Fibroblast of lung (primary cell): ENCODE data around the gene IGF2. TPM values are rescaled to one million over a fixed set of nuclear protein-coding genes. Genes with fewer than 3 reads are reported as not detected.
A peak's percentile ranks its signal among the peaks of the same experiment; 100 is the strongest.

ENCODE experiments used
- DNase-seq, 2 donors: peaks; one replicate each; pipeline versions ENCODE4 v3.0.0 to v3.0.0-alpha.2; 2010; ENCODE audit warnings: low read depth in 2 of 2
- H2AFZ ChIP-seq: 2 replicates; pipeline ENCODE4 v1.5.1; 2012; ENCODE audit warnings: low read length, control low read depth, inconsistent platforms
- H3K27ac ChIP-seq: 2 replicates; pipeline ENCODE4 v1.5.1; 2011; ENCODE audit warnings: low read length, control low read depth; ENCODE audit not compliant: insufficient read depth
- H3K27me3 ChIP-seq: 2 replicates; pipeline ENCODE4 v1.5.1; 2011; ENCODE audit warnings: mild to moderate bottlenecking, low read length; ENCODE audit not compliant: control insufficient read depth, insufficient read depth
- H3K36me3 ChIP-seq: 2 replicates; pipeline ENCODE4 v1.5.1; 2011; ENCODE audit warnings: low read length; ENCODE audit not compliant: control insufficient read depth, insufficient read depth
- H3K4me1 ChIP-seq: 2 replicates; pipeline ENCODE4 v1.5.1; 2011; ENCODE audit warnings: low read length; ENCODE audit not compliant: control insufficient read depth, insufficient read depth; ENCODE audit errors: extremely low read depth
- H3K4me2 ChIP-seq: 2 replicates; pipeline ENCODE4 v1.5.1; 2011; ENCODE audit warnings: low read length, control low read depth; ENCODE audit not compliant: insufficient read depth; ENCODE audit errors: extremely low read depth
- H3K4me3 ChIP-seq, 4 experiments: fragments of 200-600 bp in 1 of 4; sonication (generic) in 1 of 4; replicated peaks in 1 of 4; 2 replicates each; pipeline ENCODE4 v1.5.1; 2011 to 2016; ENCODE audit warnings: low read length in 4 of 4, low read depth in 3 of 4, mild to moderate bottlenecking in 3 of 4, control low read depth in 2 of 4, inconsistent platforms in 1 of 4, mixed read lengths in 1 of 4; ENCODE audit not compliant: insufficient read depth in 1 of 4; ENCODE audit errors: control extremely low read depth in 1 of 4
- H3K79me2 ChIP-seq: 2 replicates; pipeline ENCODE4 v1.5.1; 2012; ENCODE audit warnings: mild to moderate bottlenecking, low read length, inconsistent platforms; ENCODE audit not compliant: control insufficient read depth, insufficient read depth
- H3K9ac ChIP-seq: 2 replicates; pipeline ENCODE4 v1.5.1; 2011; ENCODE audit warnings: mild to moderate bottlenecking, low read length, control low read depth; ENCODE audit not compliant: insufficient read depth
- H3K9me3 ChIP-seq: 2 replicates; pipeline ENCODE4 v1.5.1; 2012; ENCODE audit warnings: low read depth, low read length; ENCODE audit not compliant: control insufficient read depth, insufficient read depth
- H4K20me1 ChIP-seq: 2 replicates; pipeline ENCODE4 v1.5.1; 2011; ENCODE audit warnings: low read length; ENCODE audit not compliant: control insufficient read depth, insufficient read depth; ENCODE audit errors: extremely low read depth
- CTCF ChIP-seq, 2 donors: IDR thresholded peaks in 1 of 2; conservative IDR thresholded peaks in 1 of 2; 1 replicate in 1 of 2; 2 replicates in 1 of 2; pipeline ENCODE4 v1.5.1; 2011 to 2012; ENCODE audit warnings: low read length in 2 of 2, control low read depth in 1 of 2, inconsistent platforms in 1 of 2, low read depth in 1 of 2, mild to moderate bottlenecking in 1 of 2
- EZH2 ChIP-seq: IDR thresholded peaks from 2 replicates; pipeline ENCODE4 v1.5.1; 2012; ENCODE audit warnings: low read length, control low read depth, mild to moderate bottlenecking; ENCODE audit errors: missing control alignments
- polyA plus RNA-seq, 2 donors: library from polyadenylated mRNA; depleted of rRNA in 1 of 2; stranded (reverse) in 1 of 2; unstranded in 1 of 2; fragments of >200 nt; gene quantifications; 2 replicates each; pipeline ENCODE4 v1.2.1, GENCODE V29; 2011 to 2012; ENCODE audit warnings: missing spikeins in 1 of 2
- total RNA-seq: library from RNA; depleted of rRNA; stranded (reverse); fragments of >200 nt; gene quantifications from 2 replicates; pipeline ENCODE4 v1.2.1, GENCODE V29; 2014

Gene IGF2
- total and polyA plus RNA-seq, 2 donors (not counting 1 experiment from before 2014, with no cell fraction given), result 0.08 to 0.17 TPM

DNA sequence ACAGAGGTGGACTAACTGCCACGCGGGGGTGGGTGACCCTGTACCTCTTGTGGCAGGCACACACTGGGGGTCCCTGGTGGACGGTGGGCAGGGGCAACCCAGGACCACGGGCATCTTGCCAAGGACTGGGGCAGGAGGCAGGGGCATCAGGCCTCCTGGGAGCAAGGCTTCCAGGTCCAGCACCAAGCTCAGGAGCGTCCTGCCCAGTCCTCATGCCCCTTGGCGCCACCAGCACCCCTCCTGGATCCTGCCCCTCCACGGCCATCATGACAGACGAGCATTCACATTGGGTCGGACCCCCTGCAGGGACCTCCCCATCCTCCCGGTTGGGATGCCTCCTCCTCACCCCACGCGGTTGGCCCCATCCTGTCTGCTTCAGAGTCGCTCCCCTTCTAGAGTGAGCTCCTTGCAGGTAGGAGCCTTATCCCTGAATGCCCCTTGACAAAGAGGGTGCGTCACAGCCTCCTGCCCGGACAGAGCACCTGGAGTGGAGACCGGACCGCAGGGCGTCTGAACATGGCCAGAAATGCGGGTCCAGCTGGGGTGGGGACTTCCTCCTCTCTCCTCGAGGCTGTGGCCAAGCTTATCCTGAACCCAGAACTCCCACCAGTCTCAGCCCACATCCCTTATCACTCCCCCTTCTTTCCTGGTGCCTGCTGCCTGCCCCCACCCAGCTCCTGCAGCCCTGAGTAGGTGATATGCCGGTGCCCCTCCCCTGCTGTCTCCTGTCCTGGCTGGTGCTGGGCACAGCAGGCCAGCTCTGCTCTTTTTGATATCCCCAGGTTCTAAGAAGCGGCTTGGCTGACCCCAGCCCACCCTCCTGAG lies 40.3 kb downstream of the IGF2 start:
- no peaks in the 10 kb centered on the region for H3K36me3 ChIP-seq
- H3K4me2 ChIP-seq, result no peak overlapping the region
- no peak overlapping the region for H2AFZ ChIP-seq
- no peak overlapping the region for H3K4me3 ChIP-seq
- TF ChIP-seq CTCF (conservative IDR thresholded peaks at IDR 0.05 in 1 of 2, IDR thresholded peaks at IDR 0.05 in 1 of 2; ENCODE audit: low read depth in 1 of 2, low read length in 2 of 2) (no peak), EZH2 (no peak)
- no peaks in the 10 kb centered on the region for H3K9me3 ChIP-seq
- no peak for DNase-seq
- peaks cover 12% of the 10 kb centered on the region for H3K4me1 ChIP-seq
- H3K9ac ChIP-seq, result no peak overlapping the region
- no peaks in the 10 kb centered on the region for H3K27me3 ChIP-seq
- H3K79me2 ChIP-seq, result no peaks in the 10 kb centered on the region
- no peak overlapping the region for H3K27ac ChIP-seq
- H4K20me1 ChIP-seq, result no peaks in the 10 kb centered on the region

DNA sequence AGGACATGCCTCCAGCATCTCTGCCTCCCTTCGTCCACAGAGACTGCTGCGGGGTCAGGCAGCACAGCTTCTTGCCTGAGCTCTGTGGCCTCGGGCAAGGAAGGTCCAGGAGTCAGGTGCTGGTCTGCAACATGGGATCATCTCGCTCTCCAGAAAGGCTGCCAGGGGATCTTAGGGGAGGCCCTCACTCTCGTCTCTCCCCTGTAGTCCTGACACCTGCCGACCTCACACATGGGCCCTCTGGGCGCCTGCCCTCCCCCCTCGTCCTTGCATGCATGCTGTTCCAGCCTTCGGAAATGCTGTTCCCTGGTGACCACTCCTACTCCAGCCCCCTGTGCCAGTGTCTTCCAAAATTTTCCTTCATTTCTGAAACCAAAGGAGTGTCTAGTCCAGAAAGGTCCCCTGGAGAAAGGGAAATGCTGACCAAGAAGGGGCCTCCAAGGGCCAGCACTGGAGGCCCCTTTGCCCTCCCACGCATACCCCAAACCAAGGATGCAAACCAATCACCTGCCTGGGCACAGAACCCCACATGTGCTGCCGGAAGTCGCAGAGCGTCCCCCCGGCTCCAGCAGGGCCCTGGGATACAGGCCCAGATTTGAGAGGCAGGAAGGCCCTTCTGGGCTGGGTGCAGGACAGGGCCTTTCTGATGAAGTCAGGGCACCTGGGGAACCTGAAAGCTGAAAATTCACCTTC lies 41.0 kb downstream of the IGF2 start:
- Histone ChIP-seq H3K27ac (no peak overlapping the region), H3K27me3 (no peaks in the 10 kb centered on the region), H3K4me1 (peaks cover 12% of the 10 kb centered on the region), H3K79me2 (no peaks in the 10 kb centered on the region), H3K9ac (no peak overlapping the region), H2AFZ (no peak overlapping the region), H4K20me1 (no peaks in the 10 kb centered on the region), H3K4me2 (no peak overlapping the region), H3K9me3 (no peaks in the 10 kb centered on the region), H3K36me3 (no peaks in the 10 kb centered on the region), H3K4me3 (no peak overlapping the region)
- no peak for DNase-seq
- no peak for TF ChIP-seq CTCF (conservative IDR thresholded peaks at IDR 0.05 in 1 of 2, IDR thresholded peaks at IDR 0.05 in 1 of 2; ENCODE audit: low read depth in 1 of 2, low read length in 2 of 2)
- no peak for TF ChIP-seq EZH2

DNA sequence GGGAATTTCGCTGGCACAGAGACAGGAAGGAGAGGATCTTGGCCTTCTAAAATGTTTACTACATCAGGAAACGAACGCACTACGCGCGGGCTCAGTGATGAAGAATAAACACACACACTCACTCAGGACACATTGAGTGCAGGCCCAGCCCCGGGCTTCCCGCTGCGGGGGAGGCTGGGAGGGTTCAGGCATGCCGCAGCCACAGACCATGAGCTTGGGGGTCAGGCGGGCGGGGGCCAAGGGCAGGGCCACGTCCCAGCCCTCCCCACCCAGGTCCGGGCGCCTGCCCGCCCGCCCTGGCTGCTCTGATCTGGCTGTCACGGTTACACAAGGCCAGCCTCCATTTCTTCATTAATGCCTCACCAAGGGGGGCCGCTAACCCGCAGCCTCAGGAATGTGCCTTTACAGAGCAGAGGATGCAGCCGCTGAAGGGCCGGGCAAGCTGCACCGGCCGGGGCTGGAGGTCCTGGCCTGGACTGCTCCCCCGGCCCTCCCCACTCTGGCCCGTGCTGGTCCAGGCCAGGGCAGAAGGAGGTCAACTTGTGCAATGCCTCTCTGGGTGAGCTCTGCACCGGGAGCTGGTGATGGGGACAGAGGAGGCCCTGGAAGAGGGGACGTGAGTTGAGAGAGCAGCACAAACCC lies 41.7 kb downstream of the IGF2 start:
- no peaks in the 10 kb centered on the region for H4K20me1 ChIP-seq
- TF ChIP-seq EZH2 (no peak), CTCF (conservative IDR thresholded peaks at IDR 0.05 in 1 of 2, IDR thresholded peaks at IDR 0.05 in 1 of 2; ENCODE audit: low read depth in 1 of 2, low read length in 2 of 2) (no peak)
- peak overlapping the region; percentile 71 for H3K4me2 ChIP-seq
- no peaks in the 10 kb centered on the region for H3K79me2 ChIP-seq
- H3K27me3 ChIP-seq, result no peaks in the 10 kb centered on the region
- DNase-seq, result peak; percentile 76 to 94
- H3K4me3 ChIP-seq, result no peak overlapping the region
- H3K9me3 ChIP-seq, result no peaks in the 10 kb centered on the region
- H3K9ac ChIP-seq, result peak overlapping the region; percentile 46
- peak overlapping the region; percentile 67 for H2AFZ ChIP-seq
- H3K4me1 ChIP-seq, result peaks cover 12% of the 10 kb centered on the region
- peak overlapping the region; percentile 61 for H3K27ac ChIP-seq
- no peaks in the 10 kb centered on the region for H3K36me3 ChIP-seq
